Measurements from ENCODE around the gene PCCB. TPM values are rescaled to one million over a fixed set of nuclear protein-coding genes. Genes with fewer than 3 reads are reported as not detected.
"Not testable (repeated sequence)": the region's sequence is repeated elsewhere in the genome, so short reads cannot be mapped to it uniquely, and the experiment has no call there.

PCCB gene
- total RNA-seq, 1 donor from 2014 or later, result 47.5 TPM

- peaks cover 17% of the 10 kb centered on the region for H3K4me1 Mint-ChIP-seq (ENCODE audit: low read depth)
- DNase-seq (ENCODE audit: low spot score), result no peak
- H3K27ac Mint-ChIP-seq, result no peak overlapping the region
- H3K4me3 Mint-ChIP-seq (ENCODE audit: low read depth), result no peak overlapping the region
- H3K27me3 Mint-ChIP-seq (ENCODE audit: low read depth), result peaks cover 2% of the 10 kb centered on the region
- H3K36me3 Mint-ChIP-seq (ENCODE audit: low read depth), result no peaks in the 10 kb centered on the region
- no peaks in the 10 kb centered on the region for H3K9me3 Mint-ChIP-seq
- intact Hi-C loops (cut with micrococcal nuclease), result no loop called here
Observed at GRCh38 chr3:136247855-136248590, 2.1 kb upstream of the PCCB start.

GRCh38 chr3:136249091-136249490 is 1.0 kb upstream of the PCCB start:
- H3K36me3 Mint-ChIP-seq (ENCODE audit: low read depth), result no peaks in the 10 kb centered on the region
- no peak for DNase-seq (ENCODE audit: low spot score)
- peaks cover 17% of the 10 kb centered on the region for H3K4me1 Mint-ChIP-seq (ENCODE audit: low read depth)
- no peak overlapping the region for H3K27ac Mint-ChIP-seq
- no peaks in the 10 kb centered on the region for H3K9me3 Mint-ChIP-seq
- no peak overlapping the region for H3K4me3 Mint-ChIP-seq (ENCODE audit: low read depth)
- H3K27me3 Mint-ChIP-seq (ENCODE audit: low read depth), result no peaks in the 10 kb centered on the region
- intact Hi-C loops (cut with micrococcal nuclease), result no loop called here

DNA sequence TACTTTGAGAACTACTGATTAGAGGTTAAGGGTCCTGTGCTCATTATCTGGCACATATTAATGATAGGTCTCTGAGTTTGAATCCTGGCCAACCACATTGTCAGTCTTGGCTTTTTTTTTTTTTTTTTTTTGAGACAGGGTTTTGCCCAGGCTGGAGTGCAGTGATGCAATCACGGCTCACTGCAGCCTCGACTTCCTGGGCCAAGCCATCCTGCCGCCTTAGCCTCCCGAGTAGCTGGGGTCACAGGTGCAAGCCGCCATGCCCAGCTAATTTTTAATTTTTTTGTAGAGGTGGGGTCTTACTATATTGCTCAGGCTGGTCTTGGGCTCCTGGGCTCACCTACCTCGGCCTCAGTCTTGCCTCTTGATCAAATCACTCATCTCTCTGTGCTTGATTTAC is 547 bp upstream of the PCCB start:
- Mint-ChIP-seq H3K4me3 (ENCODE audit: low read depth) (peak overlapping the region; percentile 88), H3K9me3 (no peaks in the 10 kb centered on the region), H3K36me3 (ENCODE audit: low read depth) (no peaks in the 10 kb centered on the region), H3K27ac (peak overlapping the region; percentile 90), H3K4me1 (ENCODE audit: low read depth) (peaks cover 17% of the 10 kb centered on the region), H3K27me3 (ENCODE audit: low read depth) (no peaks in the 10 kb centered on the region)
- intact Hi-C loops (cut with micrococcal nuclease), result no loop called here
- no peak for DNase-seq (ENCODE audit: low spot score)

DNA sequence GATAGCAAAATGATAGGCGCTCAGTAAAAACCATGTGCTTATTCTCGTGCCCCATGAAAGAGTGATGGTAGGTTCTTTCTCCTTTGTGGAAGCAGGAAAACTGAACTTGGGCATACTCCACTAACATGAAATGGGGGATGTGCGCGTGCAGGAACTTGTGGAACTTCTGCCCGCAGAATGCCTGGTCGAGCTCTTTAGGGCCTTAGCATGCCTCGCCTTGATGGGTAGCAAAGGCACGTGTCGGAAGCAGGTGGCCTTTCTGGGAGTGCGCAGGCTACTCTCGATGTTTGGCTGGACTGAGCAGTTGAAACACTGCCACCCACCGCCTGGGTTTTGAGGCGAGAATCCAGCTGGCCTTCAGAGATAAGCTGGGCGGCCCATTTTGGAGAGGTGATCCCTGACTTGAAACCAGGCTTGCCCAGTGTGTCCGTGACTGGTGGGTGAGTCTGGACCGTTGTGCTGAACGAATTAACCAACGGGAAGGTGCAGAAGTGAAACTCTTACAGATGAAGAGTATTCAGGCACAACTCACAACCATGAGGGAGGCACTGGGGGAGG is 842 bp downstream of the PCCB start:
- no peaks in the 10 kb centered on the region for H3K27me3 Mint-ChIP-seq (ENCODE audit: low read depth)

GRCh38 chr3:136251511-136251910 is 1.4 kb downstream of the PCCB start:
- intact Hi-C loops (cut with micrococcal nuclease), result loop anchor here (2.0 kb wide), 2 partner anchors 173 to 567 kb away; partner anchors contain the start of gene SLC35G2
- Mint-ChIP-seq H3K27me3 (ENCODE audit: low read depth) (no peaks in the 10 kb centered on the region), H3K4me1 (ENCODE audit: low read depth) (peaks cover 17% of the 10 kb centered on the region), H3K9me3 (no peaks in the 10 kb centered on the region), H3K4me3 (ENCODE audit: low read depth) (peak overlapping the region; percentile 88), H3K27ac (peak overlapping the region; percentile 90), H3K36me3 (ENCODE audit: low read depth) (no peaks in the 10 kb centered on the region)
- no peak for DNase-seq (ENCODE audit: low spot score)

More for the DNA sequence above, 842 bp downstream of the PCCB start:
- Mint-ChIP-seq H3K9me3 (no peaks in the 10 kb centered on the region), H3K36me3 (ENCODE audit: low read depth) (no peaks in the 10 kb centered on the region), H3K27ac (peak overlapping the region; percentile 90), H3K4me3 (ENCODE audit: low read depth) (peak overlapping the region; percentile 88), H3K4me1 (ENCODE audit: low read depth) (peaks cover 17% of the 10 kb centered on the region)
- intact Hi-C loops (cut with micrococcal nuclease), result loop anchor here (1.0 to 2.0 kb wide), 4 partner anchors 55 to 568 kb away; partner anchors contain the start of genes MSL2, SLC35G2 and STAG1
- DNase-seq (ENCODE audit: low spot score), result no peak

DNA sequence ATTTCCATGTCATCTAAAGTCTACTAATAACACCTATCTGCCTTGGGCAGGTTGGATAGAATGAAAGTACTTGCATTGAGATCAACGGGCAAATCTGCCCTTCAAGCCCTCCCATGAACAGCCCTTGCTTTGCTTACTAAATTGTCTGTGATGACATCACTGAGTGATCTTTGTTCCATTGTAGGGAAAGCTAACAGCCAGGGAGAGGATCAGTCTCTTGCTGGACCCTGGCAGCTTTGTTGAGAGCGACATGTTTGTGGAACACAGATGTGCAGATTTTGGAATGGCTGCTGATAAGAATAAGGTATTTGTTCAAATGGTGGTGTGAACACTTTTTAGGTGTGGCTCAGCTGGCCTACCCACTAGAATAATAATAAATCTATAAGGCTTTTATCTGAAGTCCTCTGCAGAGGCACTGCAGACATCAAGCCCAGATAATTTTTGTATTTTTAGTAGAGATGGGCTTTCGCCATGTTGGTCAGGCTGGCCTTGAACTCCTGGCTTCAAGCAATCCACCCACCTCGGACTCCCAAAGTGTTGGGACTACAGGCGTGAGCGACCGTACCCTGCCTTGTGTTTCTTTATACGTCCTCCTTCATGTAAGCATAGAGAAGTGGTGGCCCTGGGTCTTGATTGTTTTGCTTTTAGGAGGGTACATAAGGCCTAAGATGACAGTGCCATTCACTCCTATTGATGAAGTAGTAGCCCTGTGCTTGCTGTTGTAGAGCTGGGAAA is 5.7 kb downstream of the PCCB start:
- Mint-ChIP-seq H3K36me3 (ENCODE audit: low read depth) (peaks cover 14% of the 10 kb centered on the region), H3K27ac (no peak overlapping the region), H3K4me3 (ENCODE audit: low read depth) (no peak overlapping the region), H3K27me3 (ENCODE audit: low read depth) (no peaks in the 10 kb centered on the region), H3K9me3 (no peaks in the 10 kb centered on the region), H3K4me1 (ENCODE audit: low read depth) (peaks cover 10% of the 10 kb centered on the region)
- intact Hi-C loops (cut with micrococcal nuclease), result no loop called here
- DNase-seq (ENCODE audit: low spot score), result no peak

- H3K4me1 Mint-ChIP-seq (ENCODE audit: low read depth), result no peaks in the 10 kb centered on the region
- H3K27me3 Mint-ChIP-seq (ENCODE audit: low read depth), result no peaks in the 10 kb centered on the region
- intact Hi-C loops (cut with micrococcal nuclease), result no loop called here
- H3K4me3 Mint-ChIP-seq (ENCODE audit: low read depth), result no peak overlapping the region
- no peak overlapping the region for H3K27ac Mint-ChIP-seq
- peaks cover 28% of the 10 kb centered on the region for H3K36me3 Mint-ChIP-seq (ENCODE audit: low read depth)
- no peaks in the 10 kb centered on the region for H3K9me3 Mint-ChIP-seq
- no peak for DNase-seq (ENCODE audit: low spot score)
Observed at GRCh38 chr3:136258199-136258598, 8.1 kb downstream of the PCCB start.

- no peaks in the 10 kb centered on the region for H3K9me3 Mint-ChIP-seq
- DNase-seq (ENCODE audit: low spot score), result no peak
- H3K4me3 Mint-ChIP-seq (ENCODE audit: low read depth), result no peak overlapping the region
- H3K36me3 Mint-ChIP-seq (ENCODE audit: low read depth), result peaks cover 47% of the 10 kb centered on the region
- peaks cover 2% of the 10 kb centered on the region for H3K4me1 Mint-ChIP-seq (ENCODE audit: low read depth)
- H3K27ac Mint-ChIP-seq, result no peak overlapping the region
- H3K27me3 Mint-ChIP-seq (ENCODE audit: low read depth), result no peaks in the 10 kb centered on the region
- intact Hi-C loops (cut with micrococcal nuclease), result no loop called here
Observed at GRCh38 chr3:136261826-136262225, 11.7 kb downstream of the PCCB start.

GRCh38 chr3:136262559-136262958 is 12.4 kb downstream of the PCCB start:
- Mint-ChIP-seq H3K4me3 (ENCODE audit: low read depth) (no peak overlapping the region), H3K27ac (no peak overlapping the region), H3K9me3 (no peaks in the 10 kb centered on the region), H3K27me3 (ENCODE audit: low read depth) (no peaks in the 10 kb centered on the region), H3K36me3 (ENCODE audit: low read depth) (peaks cover 44% of the 10 kb centered on the region), H3K4me1 (ENCODE audit: low read depth) (peaks cover 2% of the 10 kb centered on the region)
- intact Hi-C loops (cut with micrococcal nuclease), result no loop called here
- no peak for DNase-seq (ENCODE audit: low spot score)

GRCh38 chr3:136263251-136263650 is 13.1 kb downstream of the PCCB start:
- no peak for DNase-seq (ENCODE audit: low spot score)
- H3K4me1 Mint-ChIP-seq (ENCODE audit: low read depth), result peaks cover 2% of the 10 kb centered on the region
- intact Hi-C loops (cut with micrococcal nuclease), result no loop called here
- no peak overlapping the region for H3K4me3 Mint-ChIP-seq (ENCODE audit: low read depth)
- no peaks in the 10 kb centered on the region for H3K27me3 Mint-ChIP-seq (ENCODE audit: low read depth)
- H3K27ac Mint-ChIP-seq, result no peak overlapping the region
- no peaks in the 10 kb centered on the region for H3K9me3 Mint-ChIP-seq
- H3K36me3 Mint-ChIP-seq (ENCODE audit: low read depth), result peaks cover 40% of the 10 kb centered on the region

DNA sequence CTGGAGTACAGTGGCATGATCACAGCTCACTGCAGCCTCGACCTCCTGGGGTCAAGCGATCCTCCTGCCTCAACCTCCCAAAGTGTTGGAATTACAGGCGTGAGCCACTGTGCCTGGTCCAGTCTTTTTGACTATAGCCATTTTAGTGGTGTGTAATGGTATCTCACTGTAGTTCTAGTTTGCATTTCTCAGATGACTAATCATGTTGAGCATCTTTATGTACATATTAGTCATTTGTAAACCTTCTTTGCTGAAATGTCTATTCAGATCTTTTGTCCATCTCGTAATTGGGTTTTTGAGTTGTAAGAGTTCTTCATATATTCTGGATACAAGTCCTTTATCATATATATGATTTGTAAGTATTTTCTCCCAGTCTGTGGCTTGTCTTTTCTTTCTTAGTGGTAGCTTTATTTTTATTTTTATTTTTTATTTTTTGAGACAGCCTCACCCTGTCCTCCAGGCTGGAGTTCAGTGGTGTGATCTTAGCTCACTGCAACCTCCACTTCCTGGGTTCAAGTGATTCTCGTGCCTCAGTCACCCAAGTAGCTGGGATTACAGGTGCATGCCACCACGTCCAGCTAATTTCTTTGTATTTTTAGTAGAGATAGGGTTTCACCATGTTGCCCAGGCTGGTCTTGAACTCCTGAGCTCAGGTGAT is 16.5 kb downstream of the PCCB start:
- DNase-seq (ENCODE audit: low spot score); H3K27ac Mint-ChIP-seq; H3K4me3 Mint-ChIP-seq (ENCODE audit: low read depth); H3K27me3 Mint-ChIP-seq (ENCODE audit: low read depth); H3K9me3 Mint-ChIP-seq; intact Hi-C loops (cut with micrococcal nuclease): not testable (repeated sequence)
- Mint-ChIP-seq H3K4me1 (ENCODE audit: low read depth) (peaks cover 13% of the 10 kb centered on the region), H3K36me3 (ENCODE audit: low read depth) (peaks cover 55% of the 10 kb centered on the region)

GRCh38 chr3:136267235-136267634 is 17.1 kb downstream of the PCCB start:
- H3K27me3 Mint-ChIP-seq (ENCODE audit: low read depth), result no peaks in the 10 kb centered on the region
- H3K27ac Mint-ChIP-seq, result no peak overlapping the region
- peaks cover 52% of the 10 kb centered on the region for H3K36me3 Mint-ChIP-seq (ENCODE audit: low read depth)
- intact Hi-C loops (cut with micrococcal nuclease), result no loop called here
- no peak overlapping the region for H3K4me3 Mint-ChIP-seq (ENCODE audit: low read depth)
- H3K4me1 Mint-ChIP-seq (ENCODE audit: low read depth), result peaks cover 15% of the 10 kb centered on the region
- DNase-seq (ENCODE audit: low spot score), result no peak
- H3K9me3 Mint-ChIP-seq, result no peaks in the 10 kb centered on the region
